ENCODE measurements around the gene BMPER.

- TF ChIP-seq CTCF (IDR thresholded peaks at IDR 0.05), result no peak
- no peak for TF ChIP-seq EP300 (IDR thresholded peaks at IDR 0.05)
- no peak for TF ChIP-seq POLR2A (IDR thresholded peaks at IDR 0.05; ENCODE audit: low read depth)
- TF ChIP-seq POLR2AphosphoS5 (IDR thresholded peaks at IDR 0.05), result no peak
Observed at GRCh38 chr7:33902746-33903145, 2.6 kb upstream of the BMPER start.

Measured in esophagus muscularis mucosa (tissue), 4 donors.